Measurements from ENCODE around the gene BCL11A.

The BCL11A gene

DNA sequence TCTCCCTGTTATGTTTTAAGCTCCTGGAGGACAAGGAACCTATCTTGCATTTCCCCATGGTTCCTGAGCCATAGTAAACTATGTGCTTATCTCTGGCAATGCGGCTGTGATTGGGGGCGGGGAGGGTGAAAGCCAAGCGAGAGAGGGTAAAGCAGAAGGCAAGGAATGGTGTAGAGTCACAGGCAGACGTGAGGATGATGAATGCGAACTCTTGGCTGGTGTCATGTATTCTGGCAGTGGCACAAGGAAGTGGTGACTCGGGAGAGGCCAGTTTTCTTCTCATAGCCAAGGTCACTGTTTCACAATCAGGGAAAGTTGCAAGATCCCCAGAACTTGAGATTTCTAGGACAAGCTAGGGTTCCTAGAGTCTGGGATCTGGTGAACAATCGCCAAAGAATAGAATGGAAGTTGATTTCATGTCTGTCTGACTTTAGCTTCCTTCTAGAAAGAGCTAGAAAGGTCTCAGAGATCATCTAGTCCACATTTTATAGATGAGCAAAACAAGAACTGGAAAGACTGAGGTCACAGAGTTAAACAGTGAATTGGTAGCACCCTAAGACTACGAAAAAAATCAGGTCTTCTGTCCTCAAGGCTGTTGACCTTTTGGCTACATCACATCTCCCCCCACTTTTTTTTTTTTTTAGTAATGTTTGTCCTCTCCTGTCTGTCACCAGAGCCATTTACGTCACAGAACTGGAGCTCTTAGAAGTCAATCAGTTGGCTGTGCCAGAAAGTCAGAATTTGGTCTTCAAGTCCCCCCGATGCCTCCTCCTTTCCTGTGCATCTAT, 137.0 kb downstream of the BCL11A start:
- TF ChIP-seq, protein P1, sequence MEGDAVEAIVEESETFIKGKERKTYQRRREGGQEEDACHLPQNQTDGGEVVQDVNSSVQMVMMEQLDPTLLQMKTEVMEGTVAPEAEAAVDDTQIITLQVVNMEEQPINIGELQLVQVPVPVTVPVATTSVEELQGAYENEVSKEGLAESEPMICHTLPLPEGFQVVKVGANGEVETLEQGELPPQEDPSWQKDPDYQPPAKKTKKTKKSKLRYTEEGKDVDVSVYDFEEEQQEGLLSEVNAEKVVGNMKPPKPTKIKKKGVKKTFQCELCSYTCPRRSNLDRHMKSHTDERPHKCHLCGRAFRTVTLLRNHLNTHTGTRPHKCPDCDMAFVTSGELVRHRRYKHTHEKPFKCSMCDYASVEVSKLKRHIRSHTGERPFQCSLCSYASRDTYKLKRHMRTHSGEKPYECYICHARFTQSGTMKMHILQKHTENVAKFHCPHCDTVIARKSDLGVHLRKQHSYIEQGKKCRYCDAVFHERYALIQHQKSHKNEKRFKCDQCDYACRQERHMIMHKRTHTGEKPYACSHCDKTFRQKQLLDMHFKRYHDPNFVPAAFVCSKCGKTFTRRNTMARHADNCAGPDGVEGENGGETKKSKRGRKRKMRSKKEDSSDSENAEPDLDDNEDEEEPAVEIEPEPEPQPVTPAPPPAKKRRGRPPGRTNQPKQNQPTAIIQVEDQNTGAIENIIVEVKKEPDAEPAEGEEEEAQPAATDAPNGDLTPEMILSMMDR (IDR thresholded peaks at IDR 0.05; ENCODE audit: insufficient read depth, low read depth, low read length, missing control alignments), result no peak
- DNase-seq (ENCODE audit: low read depth), result no peak

DNA sequence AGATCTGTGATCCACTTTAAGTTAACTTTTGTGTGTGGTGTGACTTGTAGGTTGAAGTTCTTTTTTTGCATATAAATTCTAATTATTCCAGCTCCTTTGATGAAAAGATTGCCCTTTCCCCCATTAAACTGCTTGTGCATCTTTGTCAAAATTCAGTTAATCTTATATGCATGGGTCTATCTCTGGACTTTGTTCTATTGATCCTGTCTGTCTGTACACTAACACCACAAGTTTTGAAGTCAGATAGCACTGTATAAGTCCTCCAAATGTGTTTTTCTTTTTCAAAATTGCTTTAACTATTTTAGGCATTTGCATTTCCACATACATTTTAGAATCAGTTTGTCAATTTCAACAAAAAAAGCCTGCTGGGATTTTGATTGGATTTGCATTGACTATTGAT, 137.6 kb downstream of the BCL11A start:
- TF ChIP-seq, protein P1 (IDR thresholded peaks at IDR 0.05; ENCODE audit: insufficient read depth, low read depth, low read length, missing control alignments), result no peak
- no peak for DNase-seq (ENCODE audit: low read depth)
- H3K4me3 ChIP-seq (ENCODE audit: low read depth, low read length), result no peak overlapping the region

More for the DNA sequence above, 137.0 kb downstream of the BCL11A start:
- no peak overlapping the region for H3K4me3 ChIP-seq (ENCODE audit: low read depth, low read length)

DNA sequence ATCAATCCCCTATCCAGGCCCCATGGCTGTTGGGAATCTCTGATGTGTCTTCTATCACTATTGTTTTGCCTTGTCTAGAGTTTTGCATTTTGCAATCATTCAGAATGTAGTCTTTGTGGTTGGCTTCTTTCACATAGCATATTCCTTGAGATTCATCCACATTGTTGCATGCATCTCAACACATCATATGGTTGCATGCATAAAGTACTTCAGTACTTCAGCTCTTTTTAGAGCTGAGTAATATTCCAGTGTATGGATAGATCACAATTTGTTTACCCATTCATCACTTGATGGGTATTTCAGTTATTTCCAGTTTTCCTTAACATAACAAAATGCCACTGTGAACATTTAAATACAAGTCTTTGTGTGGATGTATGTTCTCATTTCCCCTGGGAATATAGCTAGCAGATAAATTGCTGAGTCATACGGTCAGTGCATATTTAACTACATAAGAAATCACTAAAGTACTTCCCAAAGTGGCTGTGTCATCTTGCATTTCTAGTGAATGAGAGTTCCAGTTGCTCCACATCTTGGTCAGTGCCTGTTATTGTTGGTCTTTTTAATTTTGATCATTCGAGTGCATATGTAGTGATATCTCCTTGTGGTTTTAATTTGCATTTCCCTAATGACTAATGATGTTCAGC, 138.8 kb downstream of the BCL11A start:
- no peak overlapping the region for H3K4me3 ChIP-seq (ENCODE audit: low read depth, low read length)
- TF ChIP-seq, protein P1 (IDR thresholded peaks at IDR 0.05; ENCODE audit: insufficient read depth, low read depth, low read length, missing control alignments), result no peak
- no peak for DNase-seq (ENCODE audit: low read depth)

DNA sequence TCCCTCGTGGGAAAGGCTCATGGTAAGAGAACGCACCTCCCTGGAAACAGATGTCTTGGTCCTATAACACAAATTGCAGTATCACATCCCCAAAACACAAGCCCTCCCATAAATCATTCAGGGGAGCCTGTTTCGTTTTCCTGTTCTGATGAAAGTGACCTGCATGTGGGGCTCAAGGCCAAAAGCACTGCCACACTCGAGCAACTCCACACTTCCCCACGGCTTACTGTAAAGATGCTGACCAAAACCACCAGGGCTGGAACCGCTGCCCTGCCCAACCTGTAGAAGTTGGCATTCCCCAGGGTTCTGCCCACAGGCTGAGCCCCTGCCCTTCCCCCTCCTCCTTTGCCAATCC, 139.7 kb downstream of the BCL11A start:
- H3K4me3 ChIP-seq (ENCODE audit: low read depth, low read length), result no peak overlapping the region
- TF ChIP-seq, protein P1 (IDR thresholded peaks at IDR 0.05; ENCODE audit: insufficient read depth, low read depth, low read length, missing control alignments), result no peak
- peak; percentile 69 for DNase-seq (ENCODE audit: low read depth)

DNA sequence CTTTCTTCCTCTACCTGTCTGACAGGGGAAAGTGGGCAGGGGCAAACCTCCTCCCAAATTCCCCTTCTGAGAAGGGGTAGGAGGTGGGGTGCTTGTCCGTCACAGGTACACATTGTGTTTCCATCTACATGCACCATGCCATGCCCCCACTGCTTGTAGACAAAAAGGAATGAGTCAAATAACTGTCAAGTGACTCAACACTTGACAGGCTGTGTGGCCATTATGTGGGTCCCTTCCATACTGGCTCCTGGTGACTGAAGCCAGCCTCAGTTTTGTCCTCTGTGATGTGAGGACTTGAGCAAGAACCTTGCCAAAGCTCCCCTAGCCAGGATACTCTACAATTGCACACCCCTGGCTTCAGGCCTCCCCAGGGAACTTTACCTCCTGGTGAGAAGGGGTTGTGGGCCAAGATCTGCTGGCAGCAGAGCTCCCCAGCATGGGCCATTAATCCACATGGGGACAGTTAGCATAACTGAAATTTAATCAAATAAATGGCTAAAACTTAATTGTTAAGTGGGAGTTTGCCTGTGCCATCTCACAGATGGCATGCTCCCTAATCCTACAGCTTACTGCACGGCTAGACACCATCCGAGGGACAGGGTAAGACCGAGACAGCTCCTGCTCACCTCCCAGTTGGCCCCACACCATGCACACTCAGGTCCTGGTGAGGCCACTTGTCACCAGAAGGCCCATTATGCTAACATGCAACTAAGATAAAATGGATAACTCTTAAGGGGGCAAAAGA, 140.2 kb downstream of the BCL11A start:
- TF ChIP-seq, protein P1 (IDR thresholded peaks at IDR 0.05; ENCODE audit: insufficient read depth, low read depth, low read length, missing control alignments), result no peak
- no peak overlapping the region for H3K4me3 ChIP-seq (ENCODE audit: low read depth, low read length)
- DNase-seq (ENCODE audit: low read depth), result no peak

DNA sequence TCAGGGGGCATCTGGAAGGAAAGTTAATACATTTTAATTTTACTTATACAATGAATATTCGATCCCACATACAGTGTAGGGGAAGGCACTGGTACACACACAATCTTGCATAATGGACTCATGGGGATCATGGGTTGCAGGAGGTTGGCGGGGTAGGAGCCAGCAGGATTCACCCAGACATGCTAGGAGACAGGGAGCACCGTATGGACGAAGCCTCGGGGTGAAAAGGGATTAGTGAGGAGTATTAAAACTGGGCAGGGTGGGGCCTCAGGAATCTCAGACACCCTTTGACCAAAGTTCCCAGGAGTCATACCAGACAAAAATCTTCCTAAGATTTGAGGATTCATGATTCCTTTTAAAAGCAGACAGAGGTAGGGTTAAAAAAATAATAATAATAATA, 140.8 kb downstream of the BCL11A start:
- DNase-seq (ENCODE audit: low read depth), result no peak
- H3K4me3 ChIP-seq (ENCODE audit: low read depth, low read length), result no peak overlapping the region

More for the DNA sequence above, 140.8 kb downstream of the BCL11A start:
- TF ChIP-seq, protein P1 (IDR thresholded peaks at IDR 0.05; ENCODE audit: insufficient read depth, low read depth, low read length, missing control alignments), result no peak
